Ascending aorta (tissue), 2 donors: ENCODE results near the gene ATOSB. TPM values are rescaled to one million over a fixed set of nuclear protein-coding genes. Genes with fewer than 3 reads are reported as not detected.
"Not testable (repeated sequence)": the region's sequence is repeated elsewhere in the genome, so short reads cannot be mapped to it uniquely, and the experiment has no call there.

Source experiments
- DNase-seq, 2 donors: peaks; one replicate each; pipeline ENCODE4 v3.0.0-alpha.2; 2019; ENCODE audit warnings: low spot score in 2 of 2
- H3K27ac ChIP-seq, 2 donors: fragments of 200-600 bp; sonication (generic); one replicate each; pipeline ENCODE4 v1.5.1; 2016 to 2017; ENCODE audit warnings: mild to moderate bottlenecking in 1 of 2
- H3K27me3 ChIP-seq: fragments of 200-600 bp; sonication (generic); one replicate; pipeline ENCODE4 v1.5.1; 2017
- H3K36me3 ChIP-seq, 2 donors: fragments of 200-600 bp; sonication (generic); one replicate each; pipeline ENCODE4 v1.5.1; 2016
- H3K4me1 ChIP-seq, 2 donors: fragments of 200-600 bp; sonication (generic); one replicate each; pipeline ENCODE4 v1.5.1; 2016 to 2017; ENCODE audit warnings: mild to moderate bottlenecking in 1 of 2
- H3K4me3 ChIP-seq, 2 donors: fragments of 200-600 bp; sonication (generic); one replicate each; pipeline ENCODE4 v1.5.1; 2016 to 2017; ENCODE audit warnings: mild to moderate bottlenecking in 1 of 2
- H3K9me3 ChIP-seq, 2 donors: fragments of 200-600 bp; sonication (generic); one replicate each; pipeline ENCODE4 v1.5.1; 2016
- CTCF ChIP-seq, 3 experiments: fragments of 200-600 bp in 2 of 3; fragments of 450-650 bp in 1 of 3; sonication (generic) in 2 of 3; IDR thresholded peaks; one replicate each; pipeline ENCODE4 v1.5.1; 2016 to 2019; ENCODE audit warnings: antibody characterized with exemption in 3 of 3, mild to moderate bottlenecking in 1 of 3, moderate library complexity in 1 of 3
- intact Hi-C: fragments of 100-400 bp; cut with DNase I; formaldehyde crosslinking; loops from one replicate; pipeline ENCODE4 v1.15.1; 2023
- total RNA-seq: library from RNA; depleted of rRNA; stranded (reverse); fragments of >200 nt; gene quantifications from one replicate; pipeline ENCODE4 v1.1.0, GENCODE V29; 2016

ATOSB gene
- total RNA-seq, 1 donor from 2014 or later: 58.3 TPM

DNA sequence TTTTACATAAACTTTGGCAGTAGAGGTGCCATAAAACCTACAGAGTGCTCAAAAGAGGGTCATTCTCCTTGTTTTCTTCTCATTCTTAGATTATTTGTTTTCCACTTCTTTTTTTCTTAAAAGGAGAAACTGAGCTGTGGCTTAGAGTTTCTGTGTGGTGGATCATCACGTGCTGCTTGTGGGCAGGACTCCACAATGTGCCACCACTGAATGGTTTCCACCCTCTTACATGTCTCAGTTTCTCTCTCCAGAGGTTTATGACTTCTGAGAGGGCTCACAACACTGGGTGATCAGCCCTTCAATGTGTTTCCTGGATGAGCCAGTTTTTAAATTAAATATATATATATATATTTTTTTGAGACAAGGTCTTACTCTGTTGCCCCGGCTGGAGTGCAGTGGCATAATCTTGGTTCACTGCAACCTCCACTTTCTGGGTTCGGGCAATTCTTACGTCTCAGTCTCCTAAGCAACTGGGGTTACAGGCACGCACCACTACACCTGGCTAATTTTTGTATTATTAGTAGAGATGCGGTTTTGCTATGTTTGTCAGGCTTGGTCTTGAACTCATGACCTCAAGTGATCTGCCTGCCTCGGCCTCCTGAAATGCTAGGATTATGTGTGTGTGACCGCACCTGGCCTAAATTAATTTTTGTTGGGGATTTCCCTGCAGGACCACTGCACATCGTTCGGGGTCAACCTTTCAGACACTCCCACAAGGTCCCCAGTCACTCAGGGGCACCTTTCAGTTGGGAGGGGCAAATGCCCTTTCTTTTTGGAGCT, 43.0 kb upstream of the ATOSB start:
- no peaks in the 10 kb centered on the region for H3K36me3 ChIP-seq
- no peak for TF ChIP-seq CTCF (IDR thresholded peaks at IDR 0.05)
- DNase-seq: no peak
- no peaks in the 10 kb centered on the region for H3K9me3 ChIP-seq
- H3K4me1 ChIP-seq: peaks cover 0 to 6% of the 10 kb centered on the region in 2 donors
- intact Hi-C loops: loop anchor here (10.0 kb wide), 1 partner anchor 226 kb away; no protein-coding TSS in a partner anchor
- H3K27me3 ChIP-seq: no peaks in the 10 kb centered on the region
- H3K27ac ChIP-seq: no peak overlapping the region
- no peak overlapping the region for H3K4me3 ChIP-seq

- not testable (repeated sequence) for H3K9me3 ChIP-seq, H3K27me3 ChIP-seq, DNase-seq, H3K4me1 ChIP-seq, H3K27ac ChIP-seq, H3K36me3 ChIP-seq, H3K4me3 ChIP-seq
- intact Hi-C loops: loop anchor here (10.0 kb wide), 1 partner anchor 227 kb away; no protein-coding TSS in a partner anchor
Measured at GRCh38 chr9:35157836-35158235, 42.2 kb upstream of the ATOSB start.

DNA sequence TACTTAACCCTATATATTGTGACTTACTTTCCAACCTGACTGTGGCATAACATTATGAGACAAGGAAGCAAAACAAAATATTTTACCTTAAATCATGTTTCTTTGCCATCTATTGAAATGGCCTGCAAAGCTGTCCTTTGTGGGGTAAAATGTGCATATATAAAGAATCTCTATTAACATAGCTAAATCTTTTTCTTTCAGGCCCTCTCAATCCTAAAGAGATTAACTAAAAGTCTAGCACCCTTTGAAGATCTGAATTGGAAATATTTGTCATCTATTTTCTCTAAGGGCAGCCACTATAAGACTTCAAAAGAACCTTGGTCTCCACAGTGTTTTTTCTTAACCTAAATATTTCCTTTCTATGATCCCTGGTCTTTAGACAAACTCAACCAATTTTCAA, 41.1 kb upstream of the ATOSB start:
- intact Hi-C loops: loop anchor here (10.0 kb wide), 1 partner anchor 228 kb away; no protein-coding TSS in a partner anchor
- no peaks in the 10 kb centered on the region for H3K36me3 ChIP-seq
- H3K9me3 ChIP-seq: no peaks in the 10 kb centered on the region

GRCh38 chr9:35152926-35153325, 37.3 kb upstream of the ATOSB start:
- no peaks in the 10 kb centered on the region for H3K27me3 ChIP-seq
- intact Hi-C loops: loop anchor here (10.0 kb wide), 1 partner anchor 232 kb away; no protein-coding TSS in a partner anchor
- H3K4me3 ChIP-seq: no peak overlapping the region

More for the DNA sequence above, 41.1 kb upstream of the ATOSB start:
- Histone ChIP-seq H3K4me3 (no peak overlapping the region), H3K27ac (no peak overlapping the region), H3K4me1 (no peaks in the 10 kb centered on the region), H3K27me3 (no peaks in the 10 kb centered on the region)
- TF ChIP-seq CTCF (IDR thresholded peaks at IDR 0.05): no peak
- no peak for DNase-seq

DNA sequence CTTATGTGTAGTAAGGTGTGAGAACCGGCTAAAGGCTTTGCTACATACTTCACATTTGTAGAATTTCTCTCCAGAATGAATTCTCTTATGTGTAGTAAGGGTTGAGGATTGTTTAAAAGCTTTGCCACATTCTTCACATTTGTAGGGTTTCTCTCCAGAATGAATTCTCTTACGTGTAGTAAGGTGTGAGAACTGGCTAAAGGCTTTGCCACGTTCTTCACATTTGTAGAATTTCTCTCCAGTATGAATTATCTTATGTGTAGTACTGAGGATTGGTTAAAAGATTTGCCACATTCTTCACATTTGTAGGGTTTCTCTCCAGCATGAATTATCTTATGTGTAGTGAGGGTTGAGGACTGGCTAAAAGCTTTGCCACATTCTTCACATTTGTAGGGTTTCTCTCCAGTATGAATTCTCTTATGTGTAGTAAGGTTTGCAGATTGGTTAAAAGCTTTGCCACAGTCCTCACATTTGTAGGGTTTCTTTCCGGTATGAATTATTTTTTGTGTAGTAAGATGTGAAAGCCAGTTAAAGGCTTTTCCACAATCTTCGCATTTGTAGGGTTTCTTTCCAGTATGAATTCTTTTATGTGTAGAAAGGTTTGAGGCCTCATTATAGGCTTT, 32.4 kb upstream of the ATOSB start:
- peaks cover 14 to 40% of the 10 kb centered on the region in 2 donors for H3K9me3 ChIP-seq
- intact Hi-C loops: not testable (repeated sequence)

More at GRCh38 chr9:35152926-35153325, 37.3 kb upstream of the ATOSB start:
- no peak for DNase-seq
- no peak for TF ChIP-seq CTCF (IDR thresholded peaks at IDR 0.05)
- H3K9me3 ChIP-seq: peaks cover 10 to 19% of the 10 kb centered on the region in 2 donors
- H3K36me3 ChIP-seq: no peaks in the 10 kb centered on the region
- H3K4me1 ChIP-seq: no peaks in the 10 kb centered on the region
- no peak overlapping the region for H3K27ac ChIP-seq

DNA sequence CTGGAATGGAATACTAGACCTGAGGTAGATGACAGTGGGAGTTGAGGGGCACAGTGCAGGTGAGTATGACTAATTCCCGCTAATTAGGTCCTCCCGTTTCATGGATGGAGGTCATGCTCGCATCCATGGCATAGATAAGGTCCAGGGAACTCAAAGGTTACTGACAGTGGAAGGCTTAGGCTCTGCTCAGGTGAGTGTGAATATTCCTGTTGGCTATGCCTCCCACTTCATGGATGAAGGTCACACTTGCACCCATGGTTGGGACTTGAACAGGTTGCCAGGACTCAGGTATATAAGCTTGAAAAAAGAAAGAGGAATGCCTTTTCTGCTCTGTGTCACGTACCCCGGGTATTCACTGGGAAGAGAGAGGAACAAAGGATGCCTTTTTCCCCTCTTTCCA, 26.4 kb upstream of the ATOSB start:
- no peaks in the 10 kb centered on the region for H3K27me3 ChIP-seq
- H3K4me3 ChIP-seq: no peak overlapping the region
- H3K36me3 ChIP-seq: no peaks in the 10 kb centered on the region
- H3K27ac ChIP-seq: no peak overlapping the region
- intact Hi-C loops: no loop called here
- no peak for DNase-seq
- H3K9me3 ChIP-seq: peaks cover 0 to 24% of the 10 kb centered on the region in 2 donors
- no peaks in the 10 kb centered on the region for H3K4me1 ChIP-seq
- TF ChIP-seq CTCF (IDR thresholded peaks at IDR 0.05): no peak

More for the DNA sequence above, 32.4 kb upstream of the ATOSB start:
- not testable (repeated sequence) for H3K27ac ChIP-seq, H3K27me3 ChIP-seq, H3K4me1 ChIP-seq, DNase-seq, H3K36me3 ChIP-seq, H3K4me3 ChIP-seq
